ENCODE data around the gene BDKRB2.
"Not testable (repeated sequence)": the region's sequence is repeated elsewhere in the genome, so short reads cannot be mapped to it uniquely, and the experiment has no call there.

The BDKRB2 gene

DNA sequence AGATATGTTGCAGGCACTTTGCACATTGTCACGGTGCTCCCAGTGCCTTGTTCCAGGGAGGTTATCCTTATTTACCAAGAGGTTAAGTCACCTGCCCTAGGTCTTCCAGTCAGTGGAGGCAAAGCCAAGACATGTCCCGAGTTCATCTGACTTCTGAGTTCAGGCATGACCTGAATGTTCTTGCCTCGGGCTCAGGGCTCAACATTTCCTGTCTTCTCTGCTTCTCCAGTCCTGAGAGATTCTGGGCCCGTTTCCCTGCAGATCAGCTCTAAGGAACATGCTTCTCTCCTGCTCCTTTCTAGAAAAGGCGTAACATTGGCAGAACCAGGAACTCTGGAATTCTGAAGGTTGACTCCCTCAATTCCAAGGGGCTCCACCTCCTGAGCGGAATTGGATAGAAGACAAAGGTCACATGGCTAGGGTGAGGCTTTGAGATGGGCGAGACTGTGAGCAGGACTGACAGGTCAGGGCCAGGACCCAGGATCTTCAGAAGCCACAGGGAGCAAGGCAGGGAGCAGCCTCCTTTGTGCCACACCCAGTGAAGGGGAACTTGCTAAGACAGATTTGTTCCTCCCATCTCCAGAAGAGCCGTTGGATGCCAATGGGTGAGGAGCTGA, 19.9 kb downstream of the BDKRB2 start:
- no peak for DNase-seq (ENCODE audit: low read depth in 2 of 2)

DNA sequence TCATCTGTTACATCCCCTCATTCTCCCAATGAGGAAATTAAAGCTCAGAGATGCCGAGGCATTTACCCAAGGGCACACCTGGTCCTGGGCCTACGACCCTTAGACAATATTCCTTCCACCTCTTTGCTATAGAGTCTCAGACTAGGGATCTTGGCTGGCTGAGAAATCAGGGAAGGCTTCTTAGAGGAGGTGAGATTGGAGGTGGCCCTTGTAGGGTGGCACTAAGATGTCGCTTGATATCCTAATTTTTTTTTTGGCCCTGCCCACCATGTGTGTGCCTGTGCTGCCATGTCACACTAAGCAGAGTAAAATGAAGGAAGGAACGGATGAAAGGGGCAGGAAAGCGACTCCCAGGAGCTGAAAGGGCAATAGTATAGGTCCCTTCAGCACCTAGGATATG, 20.6 kb downstream of the BDKRB2 start:
- DNase-seq (ENCODE audit: low read depth in 2 of 2) = no peak

DNA sequence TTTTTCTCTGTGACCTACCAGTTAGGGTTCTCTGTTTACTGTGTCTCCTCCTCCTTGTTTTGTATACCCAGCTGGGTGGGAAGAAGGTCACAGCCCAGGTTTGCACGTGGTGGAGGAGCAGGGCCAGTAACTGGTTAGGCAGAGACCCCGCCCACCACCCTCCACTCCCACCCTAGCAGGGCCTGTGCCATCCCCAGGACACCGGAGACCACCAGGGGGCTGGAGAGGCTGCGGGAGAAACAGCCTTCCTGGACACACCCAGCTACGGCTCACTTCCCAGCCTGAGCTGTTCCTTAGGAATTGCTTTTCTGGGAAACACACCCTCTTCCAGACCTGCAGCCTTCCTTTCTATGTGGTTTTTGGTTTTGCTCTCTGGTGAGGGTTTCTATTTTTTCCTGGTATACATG, 21.1 kb downstream of the BDKRB2 start:
- DNase-seq (ENCODE audit: low read depth in 2 of 2) = no peak

DNA sequence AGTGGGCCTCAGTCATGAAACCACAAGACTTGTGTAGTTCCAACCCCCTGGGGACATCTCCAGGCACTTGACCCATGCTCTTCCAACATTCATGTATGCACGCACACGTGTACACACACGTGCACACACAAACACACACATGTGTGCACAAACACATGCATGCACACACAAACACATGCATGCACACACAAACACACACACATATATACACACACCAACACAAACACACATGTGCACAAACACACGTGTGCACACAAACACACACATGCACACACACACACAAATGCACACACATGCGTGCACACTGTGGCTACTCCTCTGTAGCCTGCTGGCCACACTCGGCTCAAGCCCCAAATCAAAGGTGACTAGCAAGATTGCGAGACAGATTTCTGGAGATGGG, 22.8 kb downstream of the BDKRB2 start:
- DNase-seq (ENCODE audit: low read depth in 2 of 2) = no peak

DNA sequence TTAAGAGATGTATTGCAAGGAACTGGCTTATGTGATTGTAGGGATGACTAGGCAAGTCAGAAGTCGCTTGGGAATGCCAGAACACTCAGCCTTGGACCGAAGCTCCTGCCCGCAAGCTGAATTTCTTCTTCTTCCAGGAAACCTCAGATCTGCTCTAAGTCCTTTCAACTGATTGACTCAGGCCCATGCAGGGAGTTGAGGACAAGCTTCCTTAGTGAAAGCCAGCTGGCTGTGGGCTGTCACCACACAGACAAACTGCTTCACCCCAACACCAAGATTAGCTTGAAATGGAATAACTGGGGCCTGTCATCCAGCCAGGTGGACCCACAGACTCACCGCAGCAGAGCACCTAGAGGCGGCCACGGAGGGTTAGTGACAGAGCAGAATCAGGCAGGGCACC, 24.7 kb downstream of the BDKRB2 start:
- no peak for DNase-seq (ENCODE audit: low read depth in 2 of 2)

DNA sequence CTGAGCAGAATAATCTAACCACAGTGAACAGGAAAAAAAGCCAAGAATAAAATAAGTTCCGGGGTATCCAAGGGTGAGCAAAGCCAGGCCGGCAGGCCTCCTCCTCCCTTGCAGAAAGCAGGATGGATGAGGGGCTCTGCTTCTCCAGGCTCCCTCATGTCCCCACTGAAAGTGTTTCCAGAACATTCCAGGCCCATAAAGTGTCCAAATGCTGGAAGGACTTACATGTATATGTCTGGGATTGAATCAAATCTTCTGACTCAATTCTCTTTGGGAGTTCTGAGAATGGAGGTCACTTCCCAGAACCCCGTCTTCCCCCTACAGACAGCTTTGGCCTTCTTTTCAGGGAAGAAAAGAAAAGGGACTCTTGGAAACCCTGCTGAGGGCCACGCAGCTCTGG, 26.4 kb downstream of the BDKRB2 start:
- DNase-seq (ENCODE audit: low read depth in 2 of 2) = no peak

DNA sequence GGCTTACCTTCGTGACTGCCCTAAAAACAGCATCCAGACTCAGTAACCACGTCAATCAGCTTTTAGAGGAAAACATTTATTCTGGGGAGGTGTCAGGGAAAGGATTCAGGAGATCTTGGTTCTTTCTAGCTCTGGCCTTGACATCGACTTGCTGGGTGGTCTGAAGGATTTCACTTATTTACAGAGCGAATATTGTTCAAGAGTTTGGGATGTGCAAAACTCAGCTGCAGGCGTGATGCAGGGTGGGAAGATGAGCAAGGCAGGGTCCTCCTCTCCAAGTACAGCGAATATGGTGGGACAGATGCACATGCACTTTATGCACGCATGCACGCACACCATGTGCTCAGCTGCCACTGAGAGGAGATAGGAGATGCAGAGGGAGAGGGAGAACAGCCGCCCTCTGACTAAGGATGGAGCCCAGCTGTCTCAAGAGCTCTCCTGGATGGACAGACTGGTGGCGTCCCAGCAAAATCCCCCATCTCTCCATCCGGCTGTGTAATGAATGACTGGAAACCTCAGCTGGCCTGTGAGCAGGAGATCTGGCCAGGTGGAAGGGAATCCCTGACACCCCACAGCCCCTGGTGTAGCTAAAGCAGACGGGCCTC, 27.0 kb downstream of the BDKRB2 start:
- DNase-seq (ENCODE audit: low read depth in 2 of 2) = no peak

DNA sequence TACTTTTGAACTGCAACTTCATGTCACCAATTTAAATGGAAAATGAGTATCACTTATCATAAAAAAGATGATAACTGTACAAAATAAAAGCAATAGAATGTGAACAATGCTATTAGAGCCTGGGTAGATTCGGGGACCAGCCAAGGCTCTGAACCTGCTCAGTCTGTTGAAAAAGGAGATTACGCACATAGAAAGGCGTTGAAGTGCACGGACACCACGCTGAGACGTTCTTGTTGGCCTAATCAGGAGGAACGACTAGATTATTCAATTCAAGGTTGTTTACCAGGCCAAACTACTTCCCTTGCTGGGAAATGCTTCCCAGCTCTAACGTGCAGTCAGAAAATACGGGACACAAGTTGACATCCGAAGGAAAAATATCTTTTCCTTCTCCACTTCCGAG, 27.9 kb downstream of the BDKRB2 start:
- no peak for DNase-seq (ENCODE audit: low read depth in 2 of 2)

DNA sequence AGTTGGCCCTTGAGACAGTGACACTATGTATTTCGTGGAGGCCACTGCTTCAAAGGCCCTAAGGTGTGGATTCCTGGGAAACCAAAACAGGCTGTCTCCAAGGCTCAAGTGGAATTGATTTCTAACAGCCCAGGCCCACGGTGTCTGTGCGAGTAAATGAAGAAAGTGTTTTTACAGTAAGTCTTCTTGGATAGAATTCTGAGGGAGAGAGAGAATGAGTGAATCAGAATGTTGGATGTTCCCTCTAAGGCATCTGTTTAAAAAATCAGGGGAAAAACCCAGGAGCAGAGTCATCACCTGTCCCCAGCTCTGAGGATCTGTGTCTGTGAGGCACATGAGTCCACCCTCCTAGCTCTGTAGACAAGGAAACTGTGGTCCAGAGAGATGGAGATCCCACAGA, 29.0 kb downstream of the BDKRB2 start:
- DNase-seq (ENCODE audit: low read depth in 2 of 2) = no peak

DNA sequence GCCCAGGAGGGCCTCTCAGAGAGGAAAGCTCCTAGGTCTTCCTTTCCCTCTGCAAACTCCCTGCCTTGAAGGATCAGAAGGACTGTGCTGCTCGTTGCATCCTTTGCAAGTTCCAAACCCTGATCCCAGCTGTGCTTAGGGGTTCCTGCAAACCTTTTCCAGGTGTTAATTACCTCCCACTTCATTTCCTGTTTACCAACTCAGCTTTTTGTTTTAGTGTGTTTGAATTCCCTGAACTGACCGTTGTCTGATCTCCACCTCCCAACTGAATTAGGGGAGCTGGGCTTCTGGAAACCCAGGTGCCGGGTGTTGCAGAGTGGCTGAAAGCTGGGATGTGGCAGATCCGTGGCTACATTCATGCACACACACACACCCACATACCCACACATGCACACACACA, 30.8 kb downstream of the BDKRB2 start:
- DNase-seq (ENCODE audit: low read depth in 2 of 2) = no peak

DNA sequence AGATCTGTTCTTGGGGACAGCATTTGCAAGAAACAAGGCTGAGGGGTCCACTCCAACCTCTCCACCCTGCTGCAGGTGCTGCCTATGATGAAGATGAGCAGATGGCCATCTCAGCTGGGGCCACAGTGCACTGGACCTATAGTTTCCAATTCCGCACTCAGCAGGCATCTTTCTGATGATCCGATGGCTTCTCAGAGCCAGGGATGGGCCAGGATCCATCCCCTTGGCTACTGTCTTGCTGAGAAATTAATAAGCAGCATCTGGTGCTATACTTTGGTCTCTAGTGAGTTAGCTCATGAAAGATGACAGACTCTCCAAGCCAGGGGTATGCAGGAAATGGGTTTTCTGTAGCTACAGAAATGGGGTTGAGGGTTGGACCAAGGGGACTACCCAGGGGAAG, 33.0 kb downstream of the BDKRB2 start:
- no peak for DNase-seq (ENCODE audit: low read depth in 2 of 2)

DNA sequence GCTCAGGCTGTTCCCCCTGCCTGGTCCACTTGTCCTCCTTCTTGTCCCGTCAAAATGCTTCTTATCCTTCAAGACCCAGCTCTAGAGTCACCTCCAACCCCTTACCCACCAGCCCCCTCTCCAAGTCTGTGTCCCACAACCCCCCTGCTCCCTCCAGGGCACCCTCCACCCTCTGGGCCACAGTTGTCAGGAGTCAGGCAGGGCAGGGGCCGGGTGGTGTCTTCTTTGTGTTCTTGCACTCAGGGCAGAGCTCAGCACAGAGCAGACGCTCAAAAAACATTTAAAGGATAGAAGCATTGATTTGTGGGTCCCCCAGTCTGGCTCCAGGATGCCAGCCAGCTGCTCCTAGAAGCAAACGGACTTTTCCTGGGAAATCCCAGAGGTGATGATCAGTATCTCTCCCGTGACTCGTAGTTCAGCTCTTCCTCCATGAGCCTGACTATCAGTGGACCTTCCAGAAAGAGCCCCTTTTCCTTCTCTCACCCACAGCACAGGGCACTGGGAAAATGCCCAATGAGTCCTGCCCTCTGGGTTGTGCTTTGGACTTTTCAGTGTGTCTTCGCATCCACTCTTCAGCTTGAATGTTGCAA, 34.1 kb downstream of the BDKRB2 start:
- DNase-seq (ENCODE audit: low read depth in 2 of 2) = no peak

DNA sequence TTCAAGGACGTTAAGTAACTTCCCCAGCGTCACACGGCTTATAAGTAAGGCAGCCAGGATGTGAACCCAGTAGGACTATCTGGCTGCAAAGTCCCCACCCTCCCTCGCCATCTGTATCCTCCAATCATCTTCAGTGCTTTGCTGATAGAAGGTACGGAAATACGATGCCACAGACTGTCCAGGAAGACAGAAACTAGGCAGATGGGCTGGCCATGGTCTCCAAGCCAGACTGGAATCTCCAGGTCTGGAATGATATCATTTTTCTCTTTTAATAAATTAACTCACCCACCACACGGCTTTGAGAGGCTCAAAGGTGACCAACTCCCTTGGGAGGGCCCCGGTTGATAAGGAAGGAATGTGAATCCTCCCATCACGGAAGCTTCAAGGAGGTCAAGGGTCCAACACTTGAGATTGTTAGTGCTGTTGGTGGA, 35.1 kb downstream of the BDKRB2 start:
- no peak for DNase-seq (ENCODE audit: low read depth in 2 of 2)

DNA sequence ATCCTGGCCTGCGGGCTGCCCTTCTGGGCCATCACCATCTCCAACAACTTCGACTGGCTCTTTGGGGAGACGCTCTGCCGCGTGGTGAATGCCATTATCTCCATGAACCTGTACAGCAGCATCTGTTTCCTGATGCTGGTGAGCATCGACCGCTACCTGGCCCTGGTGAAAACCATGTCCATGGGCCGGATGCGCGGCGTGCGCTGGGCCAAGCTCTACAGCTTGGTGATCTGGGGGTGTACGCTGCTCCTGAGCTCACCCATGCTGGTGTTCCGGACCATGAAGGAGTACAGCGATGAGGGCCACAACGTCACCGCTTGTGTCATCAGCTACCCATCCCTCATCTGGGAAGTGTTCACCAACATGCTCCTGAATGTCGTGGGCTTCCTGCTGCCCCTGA, 36.0 kb downstream of the BDKRB2 start:
- no peak for DNase-seq (ENCODE audit: low read depth in 2 of 2)

DNA sequence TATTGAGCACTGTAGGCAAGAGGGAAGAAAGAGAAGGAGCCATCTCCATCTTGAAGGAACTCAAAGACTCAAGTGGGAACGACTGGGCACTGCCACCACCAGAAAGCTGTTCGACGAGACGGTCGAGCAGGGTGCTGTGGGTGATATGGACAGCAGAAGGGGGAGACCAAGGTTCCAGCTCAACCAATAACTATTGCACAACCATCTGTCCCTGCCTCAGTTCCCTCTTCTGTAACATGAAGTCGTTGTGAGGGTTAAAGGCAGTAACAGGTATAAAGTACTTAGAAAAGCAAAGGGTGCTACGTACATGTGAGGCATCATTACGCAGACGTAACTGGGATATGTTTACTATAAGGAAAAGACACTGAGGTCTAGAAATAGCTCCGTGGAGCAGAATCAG, 37.5 kb downstream of the BDKRB2 start:
- no peak for DNase-seq (ENCODE audit: low read depth in 2 of 2)

DNA sequence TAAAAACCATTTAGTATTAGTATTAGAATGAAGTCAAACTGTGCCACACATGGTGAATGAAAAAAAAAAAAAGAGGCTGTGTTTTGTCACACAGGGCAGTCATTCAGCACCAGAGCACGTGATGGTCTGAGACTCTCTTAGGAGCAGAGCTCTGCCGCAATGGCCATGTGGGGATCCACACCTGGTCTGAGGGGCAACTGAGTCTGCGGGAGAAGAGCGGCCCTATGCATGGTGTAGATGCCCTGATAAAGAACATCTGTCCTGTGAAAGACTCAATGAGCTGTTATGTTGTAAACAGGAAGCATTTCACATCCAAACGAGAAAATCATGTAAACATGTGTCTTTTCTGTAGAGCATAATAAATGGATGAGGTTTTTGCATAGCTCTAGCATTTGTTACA, 39.1 kb downstream of the BDKRB2 start:
- DNase-seq (ENCODE audit: low read depth in 2 of 2) = no peak

DNA sequence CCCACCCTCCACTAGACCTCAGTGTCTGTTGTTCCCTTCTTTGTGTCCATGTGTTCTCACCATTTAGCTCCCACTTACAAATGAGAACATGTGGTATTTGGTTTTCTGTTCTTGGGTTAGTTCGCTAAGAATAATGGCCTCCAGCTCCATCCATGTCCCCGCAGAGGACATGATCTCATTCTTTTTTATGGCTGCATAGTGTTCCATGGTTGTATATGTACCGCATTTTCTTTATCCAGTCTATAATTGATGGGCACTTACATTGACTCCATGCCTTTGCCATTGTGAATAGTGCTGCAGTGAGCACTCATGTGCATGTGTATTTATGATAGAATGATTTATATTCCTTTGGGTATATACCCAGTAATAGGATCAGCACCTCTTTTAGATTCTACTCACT, 40.4 kb downstream of the BDKRB2 start:
- DNase-seq (ENCODE audit: low read depth in 2 of 2) = not testable (repeated sequence)

DNA sequence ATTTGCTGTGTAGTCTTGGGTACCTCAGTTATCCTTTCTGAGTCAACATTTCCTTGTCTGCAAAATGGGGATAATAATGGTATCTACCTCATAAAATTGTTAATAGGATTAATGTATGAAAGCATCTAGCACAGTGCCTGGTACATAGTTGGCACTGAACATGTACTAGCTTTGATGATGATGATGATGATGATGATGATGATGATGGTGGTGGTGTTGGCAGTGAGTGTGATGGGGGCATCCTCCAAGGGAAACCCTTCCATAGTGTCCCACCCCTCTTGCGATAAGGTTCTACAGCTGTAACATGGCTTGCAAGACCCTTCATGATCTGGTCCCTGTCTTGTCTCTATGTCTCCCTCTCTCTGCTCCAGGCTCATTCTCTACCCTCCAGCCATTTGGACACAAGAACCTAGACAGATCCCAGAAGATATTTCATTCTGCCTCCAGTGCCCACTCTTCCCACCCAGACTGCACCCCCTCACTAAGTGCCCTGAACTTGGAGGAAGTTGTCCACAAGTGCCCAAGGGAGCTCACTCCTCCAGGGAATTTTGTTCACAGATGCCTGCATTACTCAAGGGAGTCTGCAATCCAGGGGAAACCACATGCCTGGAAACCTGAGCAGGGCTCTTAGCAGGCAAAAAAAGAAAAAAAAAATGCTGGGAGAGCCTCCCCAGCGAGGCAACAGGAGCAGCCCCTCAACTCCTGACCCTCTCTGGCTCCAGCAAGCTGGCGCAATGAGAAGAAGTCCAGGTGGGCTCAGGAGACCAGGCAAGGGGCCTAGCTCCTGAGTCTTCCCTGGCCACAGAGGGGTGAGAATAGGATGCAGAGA, 41.3 kb downstream of the BDKRB2 start:
- no peak for DNase-seq (ENCODE audit: low read depth in 2 of 2)

DNA sequence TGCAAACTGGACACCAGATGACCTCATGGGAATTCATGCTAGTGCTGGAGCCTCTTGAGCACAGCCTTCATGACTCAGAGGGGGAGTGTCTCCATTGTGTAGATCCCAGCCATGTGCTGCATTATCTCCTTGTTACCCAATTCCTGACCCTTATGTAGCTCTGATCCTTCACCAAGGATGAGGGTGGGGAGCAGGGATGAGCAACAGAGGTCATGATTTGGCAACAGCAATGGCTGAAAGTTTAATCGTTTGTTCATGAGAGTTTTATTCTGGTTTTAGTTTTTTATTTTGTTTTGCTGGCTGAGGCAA, 41.9 kb downstream of the BDKRB2 start:
- DNase-seq (ENCODE audit: low read depth in 2 of 2) = no peak

DNA sequence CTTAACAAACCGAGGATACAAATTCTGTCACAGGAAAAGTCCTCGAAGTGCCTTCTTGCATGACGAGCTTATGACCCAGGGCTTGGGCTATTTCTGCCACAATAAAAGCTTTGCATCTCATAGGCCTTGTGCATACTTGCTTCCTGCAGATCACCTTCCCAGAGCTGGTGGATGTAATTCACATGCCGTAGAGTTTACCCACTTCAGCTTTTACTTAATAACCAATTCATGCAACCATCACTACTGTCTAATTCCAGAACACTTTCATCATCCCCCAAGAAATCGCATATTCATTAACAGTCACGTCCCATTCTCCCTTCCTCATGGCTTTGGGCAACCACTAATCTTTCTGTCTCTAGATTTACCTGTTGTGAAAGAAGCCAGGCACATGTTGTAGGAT, 42.4 kb downstream of the BDKRB2 start:
- DNase-seq (ENCODE audit: low read depth in 2 of 2) = no peak

DNA sequence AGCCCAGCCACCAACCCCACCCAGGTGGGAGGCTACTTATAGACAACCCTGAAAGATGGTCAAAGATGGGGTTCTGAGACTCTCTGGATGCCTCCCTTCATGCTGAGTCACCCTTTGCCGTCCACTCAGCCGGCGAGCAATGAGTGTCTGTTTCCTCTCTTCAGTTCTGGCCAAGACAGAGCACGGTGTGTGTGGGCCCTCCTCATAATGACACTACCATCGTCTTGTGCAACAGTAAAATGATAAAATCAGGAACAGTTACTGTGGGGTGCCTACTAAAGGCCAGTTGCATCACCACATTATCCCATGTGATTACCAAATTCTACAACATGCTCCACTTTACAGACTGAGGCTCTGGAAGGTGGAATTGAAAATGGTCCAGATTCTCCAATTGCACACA, 44.4 kb downstream of the BDKRB2 start:
- DNase-seq (ENCODE audit: low read depth in 2 of 2) = no peak

DNA sequence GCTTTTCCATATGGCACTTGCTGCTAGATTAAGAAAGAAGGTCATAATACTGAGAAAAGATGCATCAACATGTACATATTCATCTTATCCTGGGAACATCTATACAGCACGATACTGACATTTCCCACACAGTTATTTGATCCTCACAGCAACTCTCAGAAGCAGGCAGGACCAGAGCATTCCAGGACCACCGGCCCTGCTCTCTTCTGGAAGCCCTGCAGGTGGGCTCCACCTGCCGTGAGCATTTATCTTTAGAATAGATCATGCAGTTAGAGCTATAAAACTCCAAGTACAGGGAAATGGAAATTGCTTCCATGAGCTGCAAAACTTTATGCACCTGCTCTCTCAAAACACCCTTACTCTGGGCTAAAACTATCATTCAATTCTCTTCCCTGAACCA, 45.8 kb downstream of the BDKRB2 start:
- DNase-seq (ENCODE audit: low read depth in 2 of 2) = no peak

DNA sequence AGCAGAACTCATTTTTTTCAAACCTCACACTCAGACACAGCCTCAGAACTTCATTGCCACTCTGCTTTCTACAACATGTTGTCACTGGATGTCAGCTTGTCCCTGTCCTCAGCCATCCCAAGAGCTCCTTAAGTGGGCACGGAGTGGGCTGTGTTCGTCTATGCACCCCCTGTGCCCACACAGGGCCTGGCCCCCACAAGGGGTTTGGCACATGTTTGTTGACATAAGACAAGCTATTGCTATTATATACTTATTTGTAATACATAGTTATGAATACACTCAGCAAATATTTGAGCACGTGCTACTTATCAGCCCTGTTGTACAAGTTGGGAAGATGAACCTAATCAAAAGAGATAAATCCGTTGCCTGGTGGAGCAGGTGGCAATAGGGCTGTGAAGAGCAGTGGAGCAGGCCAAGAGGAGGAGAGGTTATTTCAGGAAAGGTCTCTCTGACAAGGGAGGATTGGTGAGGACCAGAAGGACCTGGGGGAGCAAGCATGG, 47.1 kb downstream of the BDKRB2 start:
- no peak for DNase-seq (ENCODE audit: low read depth in 2 of 2)

Data from stimulated activated CD4-positive, alpha-beta T cell treated with anti-CD3 and anti-CD28 coated beads, Interleukin-1b, Interleukin-23, amount 100 ng/mL, for 4 hours (primary cell).